Central memory CD8-positive, alpha-beta T cell (primary cell): ENCODE data around the gene GPX2.

ENCODE experiments used
- ATAC-seq: fragments of 150-1000 bp; cut with Tn5 transposase; replicated peaks from 2 replicates; pipeline ENCODE4 v1.10.0; 2022; ENCODE audit warnings: mild to moderate bottlenecking, moderate FRiP score, moderate number of reproducible peaks; ENCODE audit not compliant: poor library complexity, severe bottlenecking; ENCODE audit errors: extremely low read depth
- DNase-seq, 2 donors: peaks; one replicate each; pipeline ENCODE4 v3.0.0; 2021; ENCODE audit warnings: low spot score in 2 of 2
- H3K27ac Mint-ChIP-seq: one replicate; pipeline ENCODE4 v1.8.0; 2022; ENCODE audit warnings: low read depth, mild to moderate bottlenecking, moderate library complexity, mixed read lengths
- H3K27me3 Mint-ChIP-seq: one replicate; pipeline ENCODE4 v1.8.0; 2022; ENCODE audit warnings: mixed read lengths
- H3K36me3 Mint-ChIP-seq: one replicate; pipeline ENCODE4 v1.8.0; 2022; ENCODE audit warnings: mild to moderate bottlenecking, moderate library complexity, mixed read lengths; ENCODE audit not compliant: insufficient read depth
- H3K4me1 Mint-ChIP-seq: one replicate; pipeline ENCODE4 v1.8.0; 2022; ENCODE audit warnings: mixed read lengths
- H3K4me3 Mint-ChIP-seq: one replicate; pipeline ENCODE4 v1.8.0; 2022; ENCODE audit warnings: mild to moderate bottlenecking, moderate library complexity, mixed read lengths
- H3K9me3 Mint-ChIP-seq: one replicate; pipeline ENCODE4 v1.8.0; 2022; ENCODE audit warnings: mixed read lengths

The GPX2 gene

GRCh38 chr14:64971491-64971942 lies 29.0 kb upstream of the GPX2 start:
- peaks cover 15% of the 10 kb centered on the region for H3K4me1 Mint-ChIP-seq
- DNase-seq = no peak
- H3K27me3 Mint-ChIP-seq = no peaks in the 10 kb centered on the region
- H3K9me3 Mint-ChIP-seq = no peaks in the 10 kb centered on the region
- peaks cover 6% of the 10 kb centered on the region for H3K36me3 Mint-ChIP-seq
- no peak for ATAC-seq
- no peak overlapping the region for H3K27ac Mint-ChIP-seq
- peak overlapping the region; percentile 70 for H3K4me3 Mint-ChIP-seq

DNA sequence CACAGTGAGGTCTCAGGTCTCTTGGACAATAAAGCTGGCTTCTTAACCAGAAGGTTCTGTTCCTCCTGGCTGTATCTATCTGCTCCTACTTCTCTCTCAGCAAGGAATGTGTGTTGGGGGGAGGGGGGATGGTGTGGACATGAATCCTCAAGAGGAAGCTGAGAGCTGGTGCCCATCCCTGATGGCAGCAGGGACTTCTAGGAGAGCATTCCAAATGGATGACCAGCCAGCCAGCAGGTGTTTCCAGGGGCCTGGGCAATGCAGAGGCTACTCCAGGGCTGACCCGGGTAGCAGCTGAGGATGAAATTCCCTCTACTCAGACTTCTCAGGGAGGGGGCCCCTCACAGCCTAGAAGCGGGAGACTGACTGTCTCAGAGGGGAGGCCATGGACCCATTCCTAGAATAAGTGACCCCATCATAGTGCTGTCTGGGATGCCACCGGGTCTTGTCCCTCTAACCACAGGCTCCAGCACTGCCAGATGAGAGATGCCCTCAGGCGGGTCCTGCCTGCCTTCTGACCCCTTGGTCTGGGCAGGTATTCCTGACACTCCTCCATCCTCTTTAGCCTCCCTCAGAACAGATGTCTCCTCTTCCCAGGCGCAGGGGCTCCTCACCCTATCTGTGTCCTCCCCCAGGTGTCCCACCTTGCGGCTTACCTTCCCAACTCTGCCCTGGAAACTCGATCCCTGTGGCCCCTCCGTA lies 28.4 kb upstream of the GPX2 start:
- H3K27ac Mint-ChIP-seq = no peak overlapping the region
- no peak for ATAC-seq
- H3K27me3 Mint-ChIP-seq = no peaks in the 10 kb centered on the region
- H3K4me3 Mint-ChIP-seq = peak overlapping the region; percentile 70
- H3K36me3 Mint-ChIP-seq = peaks cover 6% of the 10 kb centered on the region
- no peak for DNase-seq
- peaks cover 15% of the 10 kb centered on the region for H3K4me1 Mint-ChIP-seq
- H3K9me3 Mint-ChIP-seq = no peaks in the 10 kb centered on the region

GRCh38 chr14:64970041-64970440 lies 27.5 kb upstream of the GPX2 start:
- H3K27me3 Mint-ChIP-seq = no peaks in the 10 kb centered on the region
- no peak overlapping the region for H3K4me3 Mint-ChIP-seq
- no peak for ATAC-seq
- no peak overlapping the region for H3K27ac Mint-ChIP-seq
- peaks cover 6% of the 10 kb centered on the region for H3K36me3 Mint-ChIP-seq
- peaks cover 15% of the 10 kb centered on the region for H3K4me1 Mint-ChIP-seq
- DNase-seq = no peak
- H3K9me3 Mint-ChIP-seq = no peaks in the 10 kb centered on the region

GRCh38 chr14:64968651-64969050 lies 26.1 kb upstream of the GPX2 start:
- Mint-ChIP-seq H3K36me3 (peaks cover 4% of the 10 kb centered on the region), H3K27ac (no peak overlapping the region), H3K9me3 (no peaks in the 10 kb centered on the region), H3K4me1 (peaks cover 15% of the 10 kb centered on the region), H3K27me3 (no peaks in the 10 kb centered on the region), H3K4me3 (no peak overlapping the region)
- DNase-seq (no peak), ATAC-seq (no peak)

- no peaks in the 10 kb centered on the region for H3K27me3 Mint-ChIP-seq
- H3K4me3 Mint-ChIP-seq = no peak overlapping the region
- DNase-seq (no peak), ATAC-seq (no peak)
- H3K27ac Mint-ChIP-seq = no peak overlapping the region
- peaks cover 15% of the 10 kb centered on the region for H3K4me1 Mint-ChIP-seq
- no peaks in the 10 kb centered on the region for H3K9me3 Mint-ChIP-seq
- H3K36me3 Mint-ChIP-seq = peaks cover 4% of the 10 kb centered on the region
These were observed 25.6 kb upstream of the GPX2 start for GRCh38 chr14:64968167-64968566.

DNA sequence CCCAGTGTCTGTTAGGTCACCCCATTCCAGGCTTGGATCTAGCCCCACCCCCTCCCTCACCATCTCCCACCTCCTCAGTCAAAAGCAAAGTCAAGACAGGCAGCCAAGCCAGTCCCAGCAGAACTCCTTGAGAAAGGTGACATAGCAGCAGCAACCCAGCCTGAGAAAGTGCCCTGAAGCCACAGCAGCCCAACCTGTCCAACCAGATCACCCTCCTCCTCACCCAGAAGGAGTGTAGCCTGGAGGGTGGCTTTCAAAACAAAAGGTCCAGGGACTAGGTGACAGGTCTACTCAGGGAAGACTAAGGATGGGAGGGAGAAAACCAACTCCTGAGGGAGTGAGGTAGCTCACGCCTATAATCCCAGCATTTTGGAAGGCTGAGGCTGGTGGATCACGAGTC lies 24.4 kb upstream of the GPX2 start:
- Mint-ChIP-seq H3K36me3 (peaks cover 1% of the 10 kb centered on the region), H3K4me3 (no peak overlapping the region), H3K4me1 (peaks cover 15% of the 10 kb centered on the region), H3K27me3 (no peaks in the 10 kb centered on the region), H3K9me3 (no peaks in the 10 kb centered on the region), H3K27ac (no peak overlapping the region)
- ATAC-seq = no peak
- no peak for DNase-seq

- Mint-ChIP-seq H3K9me3 (no peaks in the 10 kb centered on the region), H3K27ac (no peak overlapping the region), H3K36me3 (no peaks in the 10 kb centered on the region), H3K27me3 (no peaks in the 10 kb centered on the region), H3K4me1 (peaks cover 18% of the 10 kb centered on the region), H3K4me3 (no peak overlapping the region)
- ATAC-seq (no peak), DNase-seq (no peak)
These were observed 22.9 kb upstream of the GPX2 start for GRCh38 chr14:64965356-64966000.

DNA sequence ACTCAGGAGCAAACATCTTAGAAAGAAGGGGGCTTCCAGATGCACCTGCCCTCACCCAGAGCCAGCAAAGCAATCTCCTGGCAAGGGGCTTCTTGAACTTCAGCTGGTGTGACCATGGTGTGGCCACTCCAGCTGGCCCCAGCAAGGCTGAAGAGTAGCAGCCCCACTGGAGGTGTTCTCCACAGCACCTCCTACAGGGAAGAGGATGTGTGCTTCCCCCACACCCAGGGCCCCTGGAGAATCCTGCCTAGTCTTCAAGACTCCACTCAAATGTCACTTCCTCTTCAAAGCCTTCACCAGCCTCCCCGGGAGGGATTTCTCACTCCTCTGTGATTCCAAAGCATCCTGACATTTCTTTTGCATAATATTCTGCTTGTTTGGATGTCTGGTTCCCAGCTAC lies 21.1 kb upstream of the GPX2 start:
- Mint-ChIP-seq H3K4me1 (peaks cover 17% of the 10 kb centered on the region), H3K4me3 (no peak overlapping the region), H3K36me3 (no peaks in the 10 kb centered on the region), H3K27me3 (no peaks in the 10 kb centered on the region), H3K9me3 (no peaks in the 10 kb centered on the region), H3K27ac (no peak overlapping the region)
- ATAC-seq = no peak
- no peak for DNase-seq

DNA sequence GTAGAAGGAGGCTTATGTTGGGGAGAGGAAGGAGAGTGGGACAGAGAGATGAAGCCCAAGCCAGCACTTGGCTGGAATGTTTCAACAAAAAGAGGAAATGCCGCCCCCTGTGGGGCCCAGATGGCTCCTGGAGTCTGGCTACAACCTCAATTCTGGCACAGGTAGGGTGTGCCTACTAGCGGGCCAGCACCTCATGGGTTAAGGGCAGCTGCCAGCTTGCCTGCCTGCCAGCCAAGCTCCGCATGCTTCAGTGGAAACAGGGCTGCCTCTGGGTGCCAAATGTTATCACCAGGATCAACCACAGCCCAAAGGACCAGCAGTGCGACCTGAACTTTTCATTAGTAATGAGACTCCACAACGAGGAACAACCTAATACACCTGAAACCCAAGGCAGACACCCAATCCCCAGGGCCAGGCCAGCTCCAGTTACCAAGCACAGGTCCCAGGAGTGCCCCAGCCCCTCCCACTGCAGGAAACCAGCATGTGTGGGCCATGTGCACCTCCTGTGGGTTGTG lies 18.3 kb upstream of the GPX2 start:
- no peak overlapping the region for H3K27ac Mint-ChIP-seq

GRCh38 chr14:64958743-64959142 lies 16.2 kb upstream of the GPX2 start:
- Mint-ChIP-seq H3K4me3 (no peak overlapping the region), H3K36me3 (peaks cover 4% of the 10 kb centered on the region), H3K27ac (peak overlapping the region; percentile 44), H3K27me3 (no peaks in the 10 kb centered on the region), H3K4me1 (peaks cover 17% of the 10 kb centered on the region), H3K9me3 (no peaks in the 10 kb centered on the region)
- ATAC-seq (no peak), DNase-seq (no peak)

More for the DNA sequence above, 18.3 kb upstream of the GPX2 start:
- DNase-seq (no peak), ATAC-seq (no peak)
- no peaks in the 10 kb centered on the region for H3K9me3 Mint-ChIP-seq
- peaks cover 2% of the 10 kb centered on the region for H3K36me3 Mint-ChIP-seq
- H3K4me1 Mint-ChIP-seq = peaks cover 6% of the 10 kb centered on the region
- no peak overlapping the region for H3K4me3 Mint-ChIP-seq
- no peaks in the 10 kb centered on the region for H3K27me3 Mint-ChIP-seq

DNA sequence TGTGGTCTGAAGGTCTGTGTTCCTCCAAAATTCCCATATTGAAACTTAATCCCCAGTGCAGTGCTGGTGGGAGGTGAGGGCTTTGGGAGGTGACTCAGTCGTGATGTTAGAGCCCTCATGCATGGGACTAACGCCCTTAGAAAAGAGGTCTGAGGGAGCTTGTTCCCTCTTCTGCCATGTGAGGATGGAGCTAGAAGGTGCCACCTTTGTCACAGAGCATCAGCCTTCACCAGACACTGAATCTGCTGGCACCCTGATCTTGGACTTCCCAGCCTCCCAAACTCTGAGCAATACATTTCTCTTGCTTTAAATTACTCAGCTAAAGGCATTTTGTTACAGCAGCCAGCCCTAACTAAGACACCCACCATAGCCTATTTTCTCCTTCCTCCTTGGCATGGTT lies 15.7 kb upstream of the GPX2 start:
- DNase-seq (no peak), ATAC-seq (no peak)
- Mint-ChIP-seq H3K4me3 (no peak overlapping the region), H3K27ac (no peak overlapping the region), H3K4me1 (peaks cover 17% of the 10 kb centered on the region), H3K36me3 (peaks cover 4% of the 10 kb centered on the region), H3K9me3 (no peaks in the 10 kb centered on the region), H3K27me3 (no peaks in the 10 kb centered on the region)

DNA sequence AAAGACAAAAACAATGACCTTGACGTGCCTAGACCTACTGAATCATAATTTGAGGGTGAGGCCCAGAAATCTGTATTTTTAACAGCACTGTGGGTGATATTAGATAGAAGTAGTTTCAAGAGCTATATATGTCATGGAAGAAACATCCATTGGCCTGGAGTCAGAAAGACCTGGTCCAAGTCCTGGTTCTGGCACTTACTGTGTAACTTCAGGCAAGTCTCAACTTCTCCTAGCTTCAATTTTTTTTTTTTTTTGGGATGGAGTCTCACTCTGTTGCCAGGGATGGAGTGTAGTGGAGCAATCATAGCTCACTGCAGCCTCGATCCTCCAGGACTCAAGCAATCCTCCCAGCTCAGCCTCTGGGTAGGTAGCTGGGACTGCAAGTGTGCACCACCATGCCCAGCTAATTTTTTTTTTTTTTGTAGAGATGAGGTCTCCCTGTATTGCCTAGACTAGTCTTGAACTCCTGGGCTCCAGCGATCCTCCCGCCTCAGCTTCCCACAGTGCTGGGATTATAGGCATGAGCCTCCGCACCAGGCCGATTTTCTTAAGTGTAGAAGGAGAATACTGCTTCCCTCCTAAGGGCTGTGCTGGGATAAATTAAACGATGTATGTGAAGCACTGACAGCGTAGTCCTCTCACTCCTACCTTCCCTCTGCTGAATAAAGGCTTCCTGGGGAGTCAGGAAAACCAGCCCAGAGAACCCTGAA lies 14.3 kb upstream of the GPX2 start:
- no peaks in the 10 kb centered on the region for H3K27me3 Mint-ChIP-seq
- H3K9me3 Mint-ChIP-seq = no peaks in the 10 kb centered on the region
- peaks cover 17% of the 10 kb centered on the region for H3K4me1 Mint-ChIP-seq
- ATAC-seq (no peak), DNase-seq (no peak)
- no peak overlapping the region for H3K27ac Mint-ChIP-seq
- peaks cover 4% of the 10 kb centered on the region for H3K36me3 Mint-ChIP-seq
- H3K4me3 Mint-ChIP-seq = no peak overlapping the region

DNA sequence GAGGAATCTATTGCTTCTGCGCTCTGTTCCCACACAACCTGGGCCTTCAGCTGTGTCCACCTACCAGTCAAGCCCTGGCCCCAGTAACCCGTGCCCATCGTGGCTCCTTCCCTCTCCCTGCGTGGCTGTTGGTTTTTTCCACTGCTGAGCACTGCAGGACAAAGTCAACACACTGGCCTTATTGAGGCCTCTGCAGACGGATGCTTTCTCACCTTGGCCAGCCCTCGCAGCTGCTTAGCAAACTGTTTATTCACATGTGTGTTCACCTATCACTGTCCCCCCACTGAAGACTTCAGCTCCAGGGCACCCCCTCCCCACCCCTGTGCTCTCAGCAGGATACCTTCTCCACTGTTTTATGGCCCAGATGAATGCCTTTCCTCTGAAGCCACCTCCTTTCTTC lies 12.8 kb upstream of the GPX2 start:
- no peak for ATAC-seq
- no peak overlapping the region for H3K27ac Mint-ChIP-seq
- DNase-seq = no peak
- H3K36me3 Mint-ChIP-seq = peaks cover 7% of the 10 kb centered on the region
- H3K4me3 Mint-ChIP-seq = no peak overlapping the region
- H3K27me3 Mint-ChIP-seq = no peaks in the 10 kb centered on the region
- peaks cover 13% of the 10 kb centered on the region for H3K4me1 Mint-ChIP-seq
- H3K9me3 Mint-ChIP-seq = no peaks in the 10 kb centered on the region
